ENCODE results near the gene GGA1.

Gene GGA1

DNA sequence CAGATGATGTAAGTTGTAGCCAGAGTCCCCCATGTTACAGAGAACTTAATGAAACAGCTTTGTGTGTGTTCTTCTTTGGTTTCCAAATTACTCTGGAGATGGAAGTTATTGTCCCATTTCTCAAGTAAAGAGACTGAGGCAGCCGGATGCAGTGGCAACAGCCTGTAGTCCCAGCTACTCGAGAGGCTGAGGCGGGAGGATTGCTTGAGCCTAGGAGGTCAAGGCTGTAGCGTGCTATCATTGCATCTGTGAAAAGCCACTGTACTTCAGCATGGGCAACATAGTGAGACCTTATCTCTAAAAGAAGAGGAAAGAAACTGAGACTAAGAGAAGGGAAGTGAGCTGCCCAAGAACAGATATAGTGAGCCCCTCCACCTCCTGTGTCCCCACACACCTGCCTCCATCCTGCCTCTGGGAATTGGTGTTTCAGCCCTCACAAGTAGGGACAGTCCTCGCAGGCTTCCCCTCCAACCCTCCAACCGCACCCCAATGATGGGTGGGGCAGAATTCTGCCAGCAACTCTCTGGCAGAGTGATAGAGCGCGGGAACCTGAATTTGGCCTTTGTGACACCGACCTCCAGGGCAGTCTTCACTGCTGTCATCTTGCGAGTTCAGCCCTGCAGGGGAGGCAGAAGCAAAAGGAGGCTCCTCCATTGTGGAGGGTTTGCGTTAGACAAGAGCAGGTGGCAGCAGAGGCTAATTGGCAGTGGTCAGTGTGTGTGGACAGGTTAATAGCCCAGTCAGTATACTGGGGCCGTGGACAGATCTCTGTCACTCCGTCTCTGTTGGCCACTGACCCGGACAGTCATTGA, 51.5 kb downstream of the GGA1 start:
- TF ChIP-seq, protein P1, sequence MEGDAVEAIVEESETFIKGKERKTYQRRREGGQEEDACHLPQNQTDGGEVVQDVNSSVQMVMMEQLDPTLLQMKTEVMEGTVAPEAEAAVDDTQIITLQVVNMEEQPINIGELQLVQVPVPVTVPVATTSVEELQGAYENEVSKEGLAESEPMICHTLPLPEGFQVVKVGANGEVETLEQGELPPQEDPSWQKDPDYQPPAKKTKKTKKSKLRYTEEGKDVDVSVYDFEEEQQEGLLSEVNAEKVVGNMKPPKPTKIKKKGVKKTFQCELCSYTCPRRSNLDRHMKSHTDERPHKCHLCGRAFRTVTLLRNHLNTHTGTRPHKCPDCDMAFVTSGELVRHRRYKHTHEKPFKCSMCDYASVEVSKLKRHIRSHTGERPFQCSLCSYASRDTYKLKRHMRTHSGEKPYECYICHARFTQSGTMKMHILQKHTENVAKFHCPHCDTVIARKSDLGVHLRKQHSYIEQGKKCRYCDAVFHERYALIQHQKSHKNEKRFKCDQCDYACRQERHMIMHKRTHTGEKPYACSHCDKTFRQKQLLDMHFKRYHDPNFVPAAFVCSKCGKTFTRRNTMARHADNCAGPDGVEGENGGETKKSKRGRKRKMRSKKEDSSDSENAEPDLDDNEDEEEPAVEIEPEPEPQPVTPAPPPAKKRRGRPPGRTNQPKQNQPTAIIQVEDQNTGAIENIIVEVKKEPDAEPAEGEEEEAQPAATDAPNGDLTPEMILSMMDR (IDR thresholded peaks at IDR 0.05) = no peak

DNA sequence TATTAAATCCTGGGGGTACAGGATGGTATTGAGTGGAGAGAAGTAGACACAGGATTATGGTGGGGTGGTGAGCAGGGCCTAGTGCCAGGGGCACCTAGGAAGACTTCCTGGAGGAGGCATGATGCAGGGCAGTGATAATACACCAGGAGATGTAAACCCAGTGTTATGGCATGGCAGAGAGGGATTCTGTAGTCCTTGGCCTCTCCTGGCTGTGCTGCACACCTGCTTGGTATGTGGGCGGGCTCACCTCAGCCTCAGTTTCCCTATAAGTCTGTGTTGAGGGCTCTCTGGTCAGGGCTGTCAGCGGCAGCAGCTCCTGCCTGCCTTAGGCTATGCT, 52.0 kb downstream of the GGA1 start:
- TF ChIP-seq, protein P1 (IDR thresholded peaks at IDR 0.05) = no peak

DNA sequence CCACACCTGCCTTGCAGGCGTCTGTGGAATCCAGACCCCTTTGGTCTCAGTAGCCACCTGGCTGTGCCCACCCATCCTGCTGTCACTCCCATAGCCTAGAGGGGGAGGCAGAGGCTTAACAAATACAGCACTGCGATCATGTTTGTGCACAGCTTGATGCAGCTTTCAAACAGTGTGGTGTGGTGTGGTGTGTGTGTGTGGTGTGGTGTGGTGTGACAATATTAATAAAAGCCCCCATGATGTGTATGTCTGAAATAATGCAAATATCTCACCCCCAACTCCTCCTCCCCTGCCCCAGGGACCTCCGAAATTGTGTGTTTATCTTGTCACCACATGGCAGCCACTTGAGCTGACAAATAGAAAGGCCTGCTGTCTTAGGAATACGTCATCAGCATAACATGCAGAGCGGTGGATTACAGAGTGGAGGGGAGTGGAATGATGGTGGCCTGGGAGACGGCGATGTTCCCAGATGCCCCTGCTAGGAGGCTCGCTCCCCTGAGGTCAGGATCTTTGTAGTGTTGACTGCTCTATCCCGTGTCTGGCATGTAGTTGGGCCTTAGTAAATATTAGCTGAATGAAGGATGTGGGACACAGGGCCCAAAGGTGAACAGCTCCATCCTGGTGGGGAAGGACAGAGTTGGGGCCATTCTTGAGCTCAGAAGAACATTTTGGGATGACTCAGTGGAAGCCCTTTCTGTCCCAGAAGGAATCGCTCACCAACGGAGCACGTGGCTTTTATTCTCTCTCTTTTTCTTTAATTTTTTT, 52.7 kb downstream of the GGA1 start:
- TF ChIP-seq, protein P1 (IDR thresholded peaks at IDR 0.05) = no peak

DNA sequence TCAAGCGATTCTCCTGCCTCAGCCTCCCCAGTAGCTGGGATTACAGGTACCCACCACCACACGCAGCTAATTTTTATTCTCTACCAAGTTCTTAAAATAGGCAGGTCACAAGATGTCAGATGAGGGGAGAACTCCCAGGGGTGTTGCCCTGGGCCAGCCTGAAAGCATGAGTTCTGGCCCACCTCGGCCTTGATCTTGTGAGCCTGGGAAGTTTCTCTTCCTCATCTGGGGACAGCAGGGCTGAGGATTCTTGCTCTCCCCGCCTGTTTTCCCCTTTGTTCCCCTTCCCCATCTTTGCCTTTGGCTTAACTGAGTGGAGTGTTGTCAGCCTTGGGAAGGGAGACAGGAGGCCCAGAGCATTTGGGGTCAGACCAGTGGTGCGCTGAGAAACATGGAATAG, 53.4 kb downstream of the GGA1 start:
- TF ChIP-seq, protein P1 (IDR thresholded peaks at IDR 0.05) = no peak

DNA sequence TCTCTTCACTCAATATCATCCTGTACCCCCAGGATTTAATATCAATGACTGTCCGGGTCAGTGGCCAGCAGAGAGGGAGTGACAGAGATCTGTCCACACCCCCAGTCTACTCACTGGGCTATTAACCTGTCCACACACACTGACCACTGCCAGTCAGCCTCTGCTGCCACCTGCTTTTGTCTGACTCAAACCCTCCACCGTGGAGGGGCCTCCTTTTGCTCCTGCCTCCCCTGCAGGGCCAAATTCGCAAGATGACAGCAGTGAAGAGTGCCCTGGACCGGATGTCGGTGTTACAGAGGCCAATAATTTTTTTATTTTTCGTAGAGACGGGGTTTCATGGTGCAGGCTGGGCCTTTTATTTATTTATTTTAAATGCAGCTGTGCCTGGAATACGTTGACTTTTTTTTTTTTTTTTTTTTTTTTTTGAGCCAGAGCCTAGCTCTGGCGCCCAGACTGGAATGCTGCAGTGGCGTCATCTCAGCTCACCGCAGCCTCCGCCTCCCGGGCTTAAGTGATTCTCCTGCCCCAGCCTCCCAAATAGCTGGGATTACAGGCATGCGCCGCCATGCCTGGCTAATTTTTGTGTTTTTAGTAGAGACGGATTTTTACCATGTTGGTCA, 55.0 kb downstream of the GGA1 start:
- TF ChIP-seq, protein P1 (IDR thresholded peaks at IDR 0.05) = no peak

DNA sequence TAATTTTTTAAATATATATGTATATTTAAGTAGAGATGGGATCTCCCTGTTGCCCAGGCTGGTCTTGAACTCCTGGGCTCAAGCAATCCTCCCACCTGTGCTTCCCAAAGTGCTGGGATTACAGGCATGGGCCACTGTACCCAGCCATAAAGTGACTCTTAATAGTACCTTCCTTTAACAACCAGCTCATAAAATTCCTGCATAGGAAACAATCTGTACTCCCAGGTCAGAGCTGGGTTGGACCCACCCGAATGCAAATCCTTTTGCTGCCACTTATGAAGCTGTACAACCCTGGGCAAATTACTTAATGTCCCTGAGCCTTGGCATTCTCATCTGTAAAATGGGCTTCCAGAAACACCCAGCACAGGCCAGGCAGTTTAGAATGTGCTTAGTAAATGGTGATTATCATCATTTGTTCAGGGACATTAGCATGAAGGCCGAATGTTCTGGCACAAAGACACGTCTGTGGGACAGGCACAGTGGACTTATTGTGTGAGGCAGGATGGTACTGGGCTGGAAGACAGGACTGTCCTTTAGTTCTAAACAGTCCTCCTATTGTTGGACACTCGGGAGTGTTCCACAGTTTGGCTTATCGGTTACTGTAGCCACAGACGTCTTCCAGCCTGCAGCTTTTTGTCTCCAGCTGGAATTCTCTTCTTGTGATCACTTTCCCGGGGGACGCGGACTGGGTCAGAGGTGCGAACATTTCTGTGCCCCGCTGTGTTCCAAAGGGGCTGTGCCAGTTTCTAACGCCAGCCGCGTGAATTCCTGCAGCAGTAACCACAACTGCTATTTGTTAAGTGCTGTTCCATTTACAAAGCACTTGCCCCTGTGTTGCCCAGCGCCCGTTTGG, 55.8 kb downstream of the GGA1 start:
- TF ChIP-seq, protein P1 (IDR thresholded peaks at IDR 0.05) = no peak

DNA sequence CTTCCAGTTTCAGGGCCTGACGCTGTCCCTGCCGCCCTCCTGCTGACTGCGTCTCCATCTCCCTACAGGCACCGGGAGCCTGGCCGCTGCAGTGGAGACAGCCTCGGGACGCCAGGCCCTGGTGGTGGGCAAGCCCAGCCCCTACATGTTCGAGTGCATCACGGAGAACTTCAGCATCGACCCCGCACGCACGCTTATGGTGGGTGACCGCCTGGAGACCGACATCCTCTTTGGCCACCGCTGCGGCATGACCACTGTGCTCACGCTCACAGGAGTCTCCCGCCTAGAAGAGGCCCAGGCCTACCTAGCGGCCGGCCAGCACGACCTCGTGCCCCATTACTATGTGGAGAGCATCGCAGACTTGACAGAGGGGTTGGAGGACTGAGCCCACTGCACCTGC, 56.9 kb downstream of the GGA1 start:
- TF ChIP-seq, protein P1 (IDR thresholded peaks at IDR 0.05) = no peak

Data from LNCAP (cell line).